Measurements from ENCODE around the gene ZNF777. TPM values are rescaled to one million over a fixed set of nuclear protein-coding genes. Genes with fewer than 3 reads are reported as not detected.

Gene ZNF777
- polyA plus RNA-seq, 3 donors, result 0.13 to 2.0 (median 0.25) TPM

DNA sequence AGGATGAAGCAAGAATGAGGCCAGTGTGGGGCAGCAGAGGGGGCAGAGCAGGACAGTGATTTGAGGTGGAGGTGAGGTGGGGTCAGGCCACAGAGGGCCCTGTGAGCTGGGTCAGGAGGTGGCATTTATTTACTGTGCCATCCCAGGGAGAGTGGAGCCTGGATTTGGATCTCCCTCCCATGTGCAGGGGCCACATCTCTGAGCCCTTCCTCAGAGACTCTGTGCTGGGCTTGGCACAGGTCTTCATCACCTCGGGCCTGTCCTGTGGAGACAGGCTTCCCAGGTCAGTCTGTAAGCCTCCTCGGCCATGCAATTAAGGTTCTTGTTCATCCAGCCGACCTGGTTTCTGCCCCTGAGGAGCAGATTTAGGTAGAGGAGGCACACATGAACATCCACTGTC, 40.9 kb downstream of the ZNF777 start:
- no peaks in the 10 kb centered on the region for H3K79me2 ChIP-seq (ENCODE audit: insufficient read depth, low read length)
- TF ChIP-seq, protein P1, sequence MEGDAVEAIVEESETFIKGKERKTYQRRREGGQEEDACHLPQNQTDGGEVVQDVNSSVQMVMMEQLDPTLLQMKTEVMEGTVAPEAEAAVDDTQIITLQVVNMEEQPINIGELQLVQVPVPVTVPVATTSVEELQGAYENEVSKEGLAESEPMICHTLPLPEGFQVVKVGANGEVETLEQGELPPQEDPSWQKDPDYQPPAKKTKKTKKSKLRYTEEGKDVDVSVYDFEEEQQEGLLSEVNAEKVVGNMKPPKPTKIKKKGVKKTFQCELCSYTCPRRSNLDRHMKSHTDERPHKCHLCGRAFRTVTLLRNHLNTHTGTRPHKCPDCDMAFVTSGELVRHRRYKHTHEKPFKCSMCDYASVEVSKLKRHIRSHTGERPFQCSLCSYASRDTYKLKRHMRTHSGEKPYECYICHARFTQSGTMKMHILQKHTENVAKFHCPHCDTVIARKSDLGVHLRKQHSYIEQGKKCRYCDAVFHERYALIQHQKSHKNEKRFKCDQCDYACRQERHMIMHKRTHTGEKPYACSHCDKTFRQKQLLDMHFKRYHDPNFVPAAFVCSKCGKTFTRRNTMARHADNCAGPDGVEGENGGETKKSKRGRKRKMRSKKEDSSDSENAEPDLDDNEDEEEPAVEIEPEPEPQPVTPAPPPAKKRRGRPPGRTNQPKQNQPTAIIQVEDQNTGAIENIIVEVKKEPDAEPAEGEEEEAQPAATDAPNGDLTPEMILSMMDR (IDR thresholded peaks at IDR 0.05), result no peak
- no peak for DNase-seq
- H3K9ac ChIP-seq (ENCODE audit: insufficient read depth, low read length, poor library complexity, severe bottlenecking), result no peak overlapping the region
- 80% methylated on average over 1 of the region's 3 CpGs for WGBS (ENCODE audit: insufficient coverage)
- H3K27me3 Mint-ChIP-seq (ENCODE audit: low read depth in 3 of 3), result peaks cover 23 to 37% (median 28%) of the 10 kb centered on the region in 3 donors
- no peak overlapping the region for H3K4me2 ChIP-seq (replicated peaks; ENCODE audit: extremely low read depth, low read length, poor library complexity, severe bottlenecking)
- H3K9me3 Mint-ChIP-seq, result peaks cover 0 to 5% (median 4%) of the 10 kb centered on the region in 7 donors
- H3K27ac Mint-ChIP-seq, result peak overlapping the region in 1 of 7 donors; percentile 21
- intact Hi-C loops (cut with micrococcal nuclease), result loop anchor here (2.0 to 10.0 kb wide), 2 partner anchors 79 to 205 kb away; no protein-coding TSS in a partner anchor
- H3K36me3 ChIP-seq (replicated peaks in 1 of 2; ENCODE audit: control insufficient read depth in 1 of 2, insufficient read depth in 2 of 2, low read length in 2 of 2), result no peaks in the 10 kb centered on the region
- no peak overlapping the region for H2AFZ ChIP-seq (ENCODE audit: insufficient read depth, low read depth, low read length, poor library complexity, severe bottlenecking)
- H3K4me3 Mint-ChIP-seq, result no peak overlapping the region
- peaks cover 0 to 2% of the 10 kb centered on the region in 2 donors for H3K36me3 Mint-ChIP-seq
- peaks cover 18% of the 10 kb centered on the region for H3K4me1 Mint-ChIP-seq
- peaks cover 0 to 5% of the 10 kb centered on the region in 2 donors for H3K9me3 ChIP-seq (replicated peaks in 1 of 2; ENCODE audit: control insufficient read depth in 1 of 2, insufficient read depth in 1 of 2, low read length in 2 of 2)
- no peak overlapping the region for H3K27ac ChIP-seq (ENCODE audit: low read depth in 1 of 2, low read length in 2 of 2)
- H3K27me3 ChIP-seq (ENCODE audit: control insufficient read depth in 2 of 2, insufficient read depth in 2 of 2, low read length in 2 of 2), result peaks cover 7 to 25% of the 10 kb centered on the region in 2 donors
- no peak overlapping the region for H3K4me3 ChIP-seq (replicated peaks in 1 of 3; ENCODE audit: low read depth in 2 of 3, low read length in 3 of 3)
- peaks cover 16 to 20% of the 10 kb centered on the region in 2 donors for H3K4me1 ChIP-seq (ENCODE audit: control insufficient read depth in 1 of 2, insufficient read depth in 2 of 2, low read length in 2 of 2)
- H4K20me1 ChIP-seq (ENCODE audit: insufficient read depth, low read length), result no peaks in the 10 kb centered on the region

DNA sequence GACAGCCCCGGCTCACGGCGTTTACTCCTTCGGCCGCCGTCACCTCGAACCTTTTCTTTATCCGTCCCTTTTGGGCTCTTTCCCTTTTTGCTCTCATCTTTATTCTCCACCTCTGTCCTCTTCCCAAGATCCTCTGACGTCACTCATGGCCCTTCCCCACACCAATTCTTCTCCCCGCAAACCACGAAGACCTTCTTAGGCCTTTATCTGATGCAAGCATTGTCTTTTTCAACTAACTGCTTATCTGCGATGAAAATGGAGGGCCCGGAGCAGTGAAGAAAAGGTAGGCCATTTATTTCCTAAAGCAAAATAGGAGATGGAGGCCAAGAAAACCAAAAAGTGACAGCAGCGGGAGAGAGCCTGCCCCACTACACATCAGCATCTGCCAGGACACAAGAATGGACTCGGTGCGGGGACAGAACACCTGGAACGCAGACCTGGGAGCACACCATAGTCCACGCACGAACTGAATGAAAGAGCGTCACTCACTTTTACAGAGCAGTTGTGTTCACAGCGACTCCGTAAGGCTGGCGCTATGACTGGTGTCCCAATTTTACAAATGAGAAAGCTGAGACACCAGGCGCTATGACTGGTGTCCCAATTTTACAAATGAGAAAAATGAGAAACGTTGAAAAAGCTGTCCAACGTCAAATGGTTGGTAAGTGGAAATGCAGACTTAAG, 45.3 kb downstream of the ZNF777 start:
- Histone ChIP-seq H3K4me3 (replicated peaks in 1 of 3; ENCODE audit: low read depth in 2 of 3, low read length in 3 of 3) (peak overlapping the region in 2 of 3 experiments; percentile 9 to 30), H3K27ac (ENCODE audit: low read depth in 1 of 2, low read length in 2 of 2) (no peak overlapping the region), H3K27me3 (ENCODE audit: control insufficient read depth in 2 of 2, insufficient read depth in 2 of 2, low read length in 2 of 2) (peaks cover 12 to 25% of the 10 kb centered on the region in 2 donors), H2AFZ (ENCODE audit: insufficient read depth, low read depth, low read length, poor library complexity, severe bottlenecking) (peak overlapping the region; percentile 17), H3K4me1 (ENCODE audit: control insufficient read depth in 1 of 2, insufficient read depth in 2 of 2, low read length in 2 of 2) (no peaks in the 10 kb centered on the region), H4K20me1 (ENCODE audit: insufficient read depth, low read length) (no peaks in the 10 kb centered on the region), H3K79me2 (ENCODE audit: insufficient read depth, low read length) (no peaks in the 10 kb centered on the region), H3K9me3 (replicated peaks in 1 of 2; ENCODE audit: control insufficient read depth in 1 of 2, insufficient read depth in 1 of 2, low read length in 2 of 2) (peaks cover 0 to 11% of the 10 kb centered on the region in 2 donors), H3K4me2 (replicated peaks; ENCODE audit: extremely low read depth, low read length, poor library complexity, severe bottlenecking) (peak overlapping the region; percentile 33), H3K36me3 (replicated peaks in 1 of 2; ENCODE audit: control insufficient read depth in 1 of 2, insufficient read depth in 2 of 2, low read length in 2 of 2) (no peaks in the 10 kb centered on the region), H3K9ac (ENCODE audit: insufficient read depth, low read length, poor library complexity, severe bottlenecking) (no peak overlapping the region)
- 73% methylated on average over 22 of the region's 26 CpGs for WGBS (ENCODE audit: insufficient coverage)
- intact Hi-C loops (cut with micrococcal nuclease), result no loop called here
- peak overlapping the region in 2 of 7 donors; percentile 1 to 59 for H3K27ac Mint-ChIP-seq
- TF ChIP-seq, protein P1 (IDR thresholded peaks at IDR 0.05), result no peak
- peak overlapping the region; percentile 62 to 90 for H3K4me3 Mint-ChIP-seq
- peaks cover 2 to 20% (median 7%) of the 10 kb centered on the region in 7 donors for H3K9me3 Mint-ChIP-seq
- no peak for DNase-seq
- peaks cover 9% of the 10 kb centered on the region for H3K4me1 Mint-ChIP-seq
- no peaks in the 10 kb centered on the region for H3K36me3 Mint-ChIP-seq
- peaks cover 25 to 42% (median 25%) of the 10 kb centered on the region in 3 donors for H3K27me3 Mint-ChIP-seq (ENCODE audit: low read depth in 3 of 3)
